NCI-H2107 treated with DMSO at 0.1 percent for 48 hours (cell line): Measurements from ENCODE around the gene SNX18.
"Not testable (repeated sequence)": the region's sequence is repeated elsewhere in the genome, so short reads cannot be mapped to it uniquely, and the experiment has no call there.

Experiments
- DNase-seq: peaks from one replicate; lab custom pipeline; 2025; ENCODE audit not compliant: unreplicated experiment; lab: John Stamatoyannopoulos, UW

Gene SNX18

DNA sequence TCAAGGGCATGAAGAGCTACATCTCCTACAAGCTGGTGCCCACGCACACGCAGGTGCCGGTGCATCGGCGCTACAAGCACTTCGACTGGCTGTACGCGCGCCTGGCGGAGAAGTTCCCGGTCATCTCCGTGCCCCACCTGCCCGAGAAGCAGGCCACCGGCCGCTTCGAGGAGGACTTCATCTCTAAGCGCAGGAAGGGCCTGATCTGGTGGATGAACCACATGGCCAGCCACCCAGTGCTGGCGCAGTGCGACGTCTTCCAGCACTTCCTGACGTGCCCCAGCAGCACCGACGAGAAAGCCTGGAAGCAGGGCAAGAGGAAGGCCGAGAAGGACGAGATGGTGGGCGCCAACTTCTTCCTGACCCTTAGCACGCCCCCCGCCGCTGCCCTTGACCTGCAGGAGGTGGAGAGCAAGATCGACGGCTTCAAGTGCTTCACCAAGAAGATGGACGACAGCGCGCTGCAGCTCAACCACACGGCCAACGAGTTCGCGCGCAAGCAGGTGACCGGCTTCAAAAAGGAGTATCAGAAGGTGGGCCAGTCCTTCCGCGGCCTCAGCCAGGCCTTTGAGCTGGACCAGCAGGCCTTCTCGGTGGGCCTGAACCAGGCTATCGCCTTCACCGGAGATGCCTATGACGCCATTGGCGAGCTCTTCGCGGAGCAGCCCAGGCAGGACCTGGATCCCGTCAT, 1.4 kb downstream of the SNX18 start:
- no peak for DNase-seq

DNA sequence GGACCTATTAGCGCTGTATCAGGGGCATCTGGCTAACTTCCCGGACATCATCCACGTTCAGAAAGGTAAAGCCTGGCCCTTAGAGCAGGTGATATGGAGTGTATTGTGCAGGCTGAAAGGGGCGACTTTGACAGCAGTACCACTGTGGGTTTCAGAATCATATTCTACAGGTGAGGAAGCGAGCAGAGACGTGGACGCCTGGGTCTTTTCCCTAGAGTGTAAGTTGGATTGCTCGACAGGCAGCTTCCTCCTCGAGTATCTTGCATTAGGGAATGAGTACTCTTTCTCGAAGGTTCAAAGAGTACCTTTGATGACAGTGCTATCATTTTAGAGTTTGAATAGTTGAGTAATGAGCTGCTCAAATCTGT, 1.9 kb downstream of the SNX18 start:
- DNase-seq: no peak

DNA sequence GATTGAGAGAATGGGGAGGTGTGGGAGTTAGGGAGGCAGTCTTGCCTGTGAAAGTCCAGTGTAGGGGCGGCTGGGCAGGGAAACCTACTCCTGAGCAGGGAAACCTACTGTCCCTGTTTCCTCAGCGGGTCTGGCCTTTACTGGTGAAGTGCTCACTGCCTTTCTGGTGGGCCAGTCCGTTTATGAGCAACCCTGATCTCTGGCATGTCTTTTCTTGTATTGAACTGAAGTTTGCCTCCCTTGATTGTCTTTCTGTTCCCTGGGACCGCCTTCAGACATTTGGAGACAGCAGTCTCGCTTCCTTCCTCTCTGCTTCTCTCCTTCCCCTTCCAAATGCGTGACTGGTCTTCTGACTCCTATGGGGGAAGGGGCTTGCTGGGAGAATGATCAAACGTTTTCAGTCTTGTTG, 2.9 kb downstream of the SNX18 start:
- DNase-seq: no peak

DNA sequence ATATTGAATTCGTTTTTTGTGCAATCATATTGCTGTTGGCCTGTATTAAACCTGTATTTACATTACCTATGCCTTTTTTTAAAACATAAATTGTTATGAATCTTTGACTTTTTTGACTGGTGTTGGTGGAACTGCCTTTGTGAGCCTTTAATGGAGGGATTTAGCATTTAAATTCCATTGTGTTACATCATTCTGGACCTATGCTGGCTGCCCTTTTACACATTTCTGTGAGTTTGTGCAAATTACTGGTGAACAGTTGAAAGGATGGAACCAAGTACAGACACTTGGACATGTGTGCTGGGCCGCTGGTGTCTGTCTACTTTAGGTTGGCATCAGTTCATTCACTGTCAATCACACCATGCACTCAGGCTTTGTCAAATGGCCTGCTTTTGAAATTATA, 3.4 kb downstream of the SNX18 start:
- DNase-seq: no peak

DNA sequence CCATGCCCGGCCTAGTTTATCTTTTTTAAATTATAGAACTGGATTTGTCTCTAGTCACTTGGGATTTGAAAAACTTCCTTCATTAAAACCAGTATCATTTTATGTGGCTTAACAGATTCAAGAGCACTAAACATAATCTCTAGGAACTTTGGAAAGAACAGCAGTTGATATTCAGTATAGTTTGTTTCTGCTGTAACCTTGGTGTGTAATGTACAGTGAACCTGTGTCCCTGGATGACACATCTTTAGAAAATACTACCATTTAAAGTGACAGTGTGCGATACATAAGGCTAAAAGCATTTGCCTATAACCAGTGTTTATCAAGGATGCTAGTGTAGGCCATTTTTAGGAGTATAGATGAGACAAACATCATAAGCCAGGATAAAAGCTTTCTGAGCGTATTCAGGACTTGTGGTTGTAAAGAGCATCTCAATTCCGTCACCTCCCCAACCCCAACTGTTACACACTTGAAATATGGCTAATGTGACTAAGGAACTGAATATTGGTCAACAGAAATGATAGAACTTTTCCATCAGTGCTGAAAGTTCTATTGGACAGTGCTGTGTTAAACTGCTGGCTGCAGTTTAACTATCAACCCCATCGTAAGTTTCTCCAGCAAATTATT, 4.4 kb downstream of the SNX18 start:
- no peak for DNase-seq

DNA sequence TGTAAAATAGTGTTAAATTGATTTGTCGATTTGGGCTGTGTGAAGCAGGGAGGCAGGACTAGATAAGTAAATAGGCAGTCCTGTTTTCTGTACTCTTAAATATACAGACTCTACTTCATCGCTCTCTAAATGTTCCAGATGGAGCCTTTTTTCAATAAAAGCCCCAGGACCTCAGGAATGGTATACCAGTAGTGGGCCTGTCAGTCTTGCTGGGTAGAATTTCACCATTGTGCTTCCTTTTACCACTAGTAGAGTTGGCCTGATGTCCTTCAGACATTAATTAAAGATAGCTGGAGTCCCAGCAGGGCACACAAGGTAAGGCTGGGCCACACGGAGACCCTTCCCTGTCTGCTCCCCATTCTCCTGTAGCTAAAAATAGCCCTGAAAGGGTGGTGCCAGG, 6.0 kb downstream of the SNX18 start:
- no peak for DNase-seq

DNA sequence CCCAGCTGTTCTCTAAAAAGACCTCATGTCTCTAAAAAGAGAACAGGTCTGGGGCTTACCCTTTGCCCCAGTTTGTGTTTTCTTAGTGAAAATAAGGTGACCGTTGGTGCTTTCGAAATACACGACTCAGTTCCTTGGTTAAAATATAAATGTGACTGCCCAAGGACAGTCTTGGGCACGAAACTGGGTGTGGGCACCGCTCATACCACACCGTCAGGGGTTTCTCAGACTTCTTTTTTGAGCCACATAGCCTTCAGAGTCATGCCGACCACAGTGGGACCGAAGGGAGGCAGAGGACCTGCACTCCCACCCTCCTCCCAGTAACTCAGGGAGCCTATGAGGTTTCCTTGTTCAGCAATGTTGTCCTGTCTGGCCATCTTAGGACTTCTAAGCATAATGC, 6.5 kb downstream of the SNX18 start:
- no peak for DNase-seq

DNA sequence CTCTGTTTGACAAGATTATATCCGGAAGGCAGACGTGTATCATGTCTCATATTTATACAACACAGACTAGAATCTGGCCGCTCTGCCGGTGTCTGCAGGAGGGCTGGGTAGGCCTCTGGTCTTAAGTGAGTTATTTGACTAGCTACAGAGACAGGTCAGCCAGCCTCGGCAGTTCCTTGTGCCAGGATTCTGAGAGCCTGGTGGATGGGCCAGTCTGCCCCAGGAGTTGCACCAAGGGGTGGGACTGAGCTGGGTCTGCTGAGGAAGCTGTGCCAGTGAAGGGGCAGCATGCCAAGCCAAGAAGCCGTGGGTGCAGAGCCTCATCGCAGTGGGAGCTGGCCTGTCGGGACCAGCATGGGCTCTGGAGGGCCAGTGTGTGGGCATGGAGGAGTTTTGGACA, 7.1 kb downstream of the SNX18 start:
- DNase-seq: no peak

DNA sequence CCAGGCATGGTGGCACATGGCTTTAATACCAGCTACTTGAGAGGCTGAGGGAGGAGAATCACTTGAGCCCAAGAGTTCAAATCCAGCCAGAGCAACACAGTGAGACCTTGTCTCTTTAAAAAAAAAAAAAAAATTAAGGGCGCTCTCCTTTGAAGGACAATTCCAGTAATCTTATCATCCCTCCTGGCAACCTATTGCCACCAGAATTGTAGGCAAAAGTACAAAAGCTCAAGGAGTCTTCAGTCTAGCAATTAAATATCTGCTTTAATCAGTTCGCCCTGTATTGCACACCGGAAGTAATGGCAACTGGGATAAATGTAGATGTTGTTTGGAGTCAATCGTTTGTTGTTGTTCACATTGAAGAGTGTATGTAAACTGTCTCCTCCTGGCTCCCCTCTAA, 7.7 kb downstream of the SNX18 start:
- DNase-seq: no peak

DNA sequence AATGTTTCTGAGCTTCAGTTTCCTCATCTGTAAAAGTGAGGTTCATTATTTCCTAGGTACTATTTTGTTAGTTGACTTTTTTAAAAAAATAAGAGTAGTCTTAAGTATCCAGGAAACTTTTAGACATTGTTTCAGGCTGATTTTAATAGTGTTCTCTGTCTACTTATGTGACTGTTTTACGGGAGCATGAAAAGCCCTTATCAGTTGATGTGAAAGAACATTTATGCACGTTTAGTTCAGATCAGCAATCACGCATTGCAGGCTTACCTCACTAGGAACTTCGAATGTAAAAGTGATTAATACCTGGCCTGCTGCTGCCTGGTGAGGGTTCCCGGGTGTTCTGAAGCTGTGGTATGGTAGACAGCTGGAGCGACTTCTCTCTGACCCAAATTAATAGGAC, 8.1 kb downstream of the SNX18 start:
- no peak for DNase-seq

DNA sequence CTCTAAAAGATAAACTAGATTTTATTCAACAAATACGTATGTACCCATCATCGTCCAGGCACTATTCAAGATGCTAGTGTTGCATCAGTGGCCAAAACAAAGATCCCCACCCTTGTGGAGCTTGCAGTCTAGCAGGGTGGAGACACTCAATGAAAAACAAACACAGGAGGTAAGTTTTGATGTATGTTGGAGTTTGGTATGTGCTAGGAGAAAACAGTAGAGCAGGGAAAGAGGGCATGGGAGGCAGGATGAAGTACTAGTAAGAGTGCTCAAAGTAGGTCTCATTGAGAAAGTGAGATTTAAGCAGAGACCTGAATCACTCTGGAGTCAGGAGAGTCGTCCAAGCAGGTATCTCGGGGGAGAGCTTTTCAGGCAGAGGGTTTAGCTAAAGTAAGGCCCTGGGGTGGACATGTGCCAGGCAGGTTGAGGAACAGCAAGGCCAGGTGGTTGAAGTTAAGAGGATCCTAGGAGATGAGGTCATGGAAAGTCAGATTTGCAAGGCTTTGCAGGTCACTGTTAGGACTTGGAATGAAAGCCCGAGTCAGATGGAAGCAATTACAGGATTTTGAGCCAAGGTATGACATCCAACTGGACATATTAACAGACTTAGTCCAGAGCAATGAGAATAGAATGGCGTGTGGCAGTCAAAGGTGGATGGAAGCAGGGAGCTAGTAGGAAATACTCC, 9.2 kb downstream of the SNX18 start:
- DNase-seq: no peak

DNA sequence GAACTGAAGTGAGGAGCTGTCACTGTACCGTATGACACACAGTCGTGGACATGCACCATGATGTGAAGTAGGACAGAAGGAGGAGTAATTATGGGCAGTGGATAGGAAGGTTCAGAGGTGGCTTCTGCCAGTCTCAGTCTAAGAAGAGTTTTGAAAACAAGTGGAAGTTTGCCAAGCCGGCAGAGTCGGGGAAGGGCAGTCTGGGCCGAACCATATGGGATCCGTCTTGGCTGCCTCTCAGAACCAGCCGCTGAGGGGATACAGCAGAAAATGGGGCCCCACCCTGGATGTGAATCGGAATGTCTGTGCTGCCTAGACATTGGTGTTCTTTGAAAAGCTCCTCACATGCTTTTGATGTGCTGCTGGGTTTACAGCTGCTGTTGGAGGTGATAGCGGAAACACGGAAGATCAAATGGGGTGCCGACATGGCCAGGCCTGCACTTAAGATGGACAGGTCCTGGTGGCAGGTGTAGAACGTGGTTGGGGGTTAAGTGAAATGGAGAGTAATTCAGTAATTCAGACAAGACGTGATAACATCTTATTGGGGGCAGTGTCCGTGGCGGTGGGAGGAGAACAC, 11.2 kb downstream of the SNX18 start:
- no peak for DNase-seq

DNA sequence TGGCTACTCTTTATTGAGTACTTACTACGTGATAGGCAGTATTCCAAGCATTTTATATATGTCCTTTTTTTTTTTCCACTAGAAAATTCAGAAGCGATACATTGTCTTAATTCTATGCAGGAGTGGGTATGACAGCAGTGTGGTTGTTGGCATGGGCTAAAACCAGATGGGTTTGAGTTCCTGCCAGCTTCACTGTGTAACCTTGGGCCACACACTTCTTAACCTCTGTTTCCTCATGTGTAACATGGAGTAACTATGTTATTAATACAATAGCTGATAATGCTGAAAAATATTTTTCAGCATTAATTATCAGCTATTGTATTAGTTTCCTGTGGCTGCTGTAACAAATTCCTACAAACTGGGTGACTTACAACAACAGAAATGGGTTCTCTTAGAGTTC, 12.0 kb downstream of the SNX18 start:
- DNase-seq: no peak

DNA sequence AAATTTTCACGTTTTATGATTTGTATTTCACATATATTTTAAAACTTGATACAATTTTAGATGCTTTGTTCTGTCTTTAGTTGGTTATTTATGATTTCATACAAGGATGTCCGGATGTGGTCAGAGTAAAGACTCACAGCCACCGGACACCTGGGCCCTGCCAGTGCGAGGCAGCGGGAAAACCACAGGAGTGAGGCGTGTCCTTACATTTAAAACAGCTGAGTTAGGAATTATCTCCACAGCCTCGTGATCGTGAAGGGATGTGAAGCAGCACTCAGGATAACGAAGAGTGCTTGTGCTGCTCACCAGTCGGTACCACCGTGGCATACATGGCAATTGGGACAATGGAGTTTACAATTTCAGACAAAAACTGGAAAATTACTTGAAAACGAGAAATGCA, 14.0 kb downstream of the SNX18 start:
- no peak for DNase-seq

DNA sequence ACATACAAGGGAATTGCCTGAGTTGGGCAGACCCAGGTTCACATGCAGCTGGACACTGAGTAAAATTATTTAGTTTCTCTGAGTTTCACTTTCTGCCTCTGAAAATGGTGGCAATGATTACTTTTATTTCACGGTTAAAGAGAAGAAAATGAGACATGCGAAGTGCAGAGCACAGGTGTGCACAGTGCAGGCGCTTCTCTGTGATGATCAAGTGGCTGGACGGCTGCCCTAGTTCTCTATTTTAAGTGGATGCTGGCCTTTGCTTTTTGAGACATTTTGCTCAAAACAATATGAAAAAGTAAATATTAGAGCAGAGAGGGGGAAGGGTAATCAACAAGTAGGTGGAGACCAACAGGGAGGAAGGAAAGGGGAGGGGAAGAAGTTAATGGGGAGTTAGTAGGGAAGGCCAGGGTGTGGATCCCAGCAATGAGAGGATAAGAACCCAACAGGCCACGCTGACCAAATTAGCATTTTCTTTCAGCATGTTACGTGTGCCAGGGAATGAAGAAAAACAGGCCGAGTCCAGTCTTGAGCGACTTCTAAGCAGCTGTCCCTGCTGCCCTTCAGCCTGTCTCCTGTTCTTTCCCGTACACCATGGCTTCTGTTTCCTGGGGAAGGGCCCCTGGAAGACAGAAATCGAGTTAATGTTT, 16.1 kb downstream of the SNX18 start:
- DNase-seq: no peak

DNA sequence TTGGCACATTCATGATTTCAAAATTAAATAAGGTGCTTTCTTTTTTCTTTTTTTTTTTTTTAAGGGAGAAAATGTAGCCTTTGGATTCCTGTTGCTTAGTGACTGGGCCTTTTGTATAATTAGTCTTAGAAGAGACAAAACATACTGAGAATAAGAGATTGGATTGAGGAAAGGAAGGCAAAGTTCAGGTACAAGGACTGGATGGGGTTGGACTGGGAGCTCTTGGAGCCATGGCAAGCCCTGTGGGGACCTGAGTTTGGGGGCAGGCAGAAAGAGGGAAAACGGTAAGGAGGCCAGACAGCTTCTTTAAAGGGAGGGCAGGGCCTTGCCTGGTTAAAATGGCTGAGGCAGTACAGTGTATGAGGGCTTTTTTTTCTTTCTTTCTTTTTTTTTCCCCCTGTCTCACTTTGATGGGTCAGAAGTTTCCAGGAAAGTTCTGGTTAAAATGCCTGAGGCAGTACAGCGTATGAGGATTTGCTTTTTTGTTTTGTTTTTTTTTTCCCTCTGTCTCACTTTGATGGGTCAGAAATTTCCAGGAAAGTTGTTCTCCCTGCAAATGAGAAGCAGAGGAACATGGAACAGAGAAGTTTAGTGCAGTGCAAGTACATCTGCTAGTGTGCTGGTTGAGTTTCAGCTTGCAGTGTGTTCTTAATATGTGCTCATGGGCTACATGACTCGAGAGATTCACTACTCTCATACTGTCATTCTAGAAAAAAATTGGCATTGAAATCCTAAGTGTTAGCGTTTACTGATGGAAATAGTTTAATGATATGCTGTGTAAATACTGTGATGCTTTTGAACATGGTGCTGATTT, 16.8 kb downstream of the SNX18 start:
- DNase-seq: no peak

DNA sequence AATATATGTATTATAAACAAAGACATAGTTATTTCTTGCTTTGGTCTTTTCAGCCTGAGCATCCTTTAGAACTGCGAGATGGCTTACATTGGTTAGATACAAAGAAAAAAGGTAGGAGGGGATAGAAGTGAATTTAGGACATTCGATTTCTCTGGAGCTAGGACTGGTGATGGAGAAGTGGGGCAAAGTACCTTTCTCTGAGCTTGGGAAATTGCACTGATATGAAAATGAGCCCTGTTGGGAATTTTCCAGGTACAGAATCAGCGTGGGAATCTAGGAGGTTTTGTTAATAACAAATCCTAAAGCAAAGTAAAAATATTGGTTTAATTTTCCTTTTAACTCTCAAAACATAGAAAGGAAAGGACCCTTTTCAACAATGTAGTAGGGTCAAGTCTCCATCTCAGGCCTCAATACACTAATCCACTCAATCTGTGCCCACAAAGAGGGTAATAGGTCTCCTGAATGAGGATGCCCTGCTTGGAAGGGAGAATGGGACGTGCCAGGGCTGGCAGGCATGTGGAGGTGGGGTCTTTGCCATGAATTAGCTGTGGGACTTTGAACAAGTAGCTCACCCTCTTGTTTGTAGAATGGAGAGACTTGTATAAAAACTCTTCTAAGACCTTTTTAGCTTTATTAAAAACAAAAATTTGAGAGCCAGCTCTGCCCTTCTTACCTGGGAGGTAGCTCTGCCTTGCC, 17.7 kb downstream of the SNX18 start:
- DNase-seq: no peak

DNA sequence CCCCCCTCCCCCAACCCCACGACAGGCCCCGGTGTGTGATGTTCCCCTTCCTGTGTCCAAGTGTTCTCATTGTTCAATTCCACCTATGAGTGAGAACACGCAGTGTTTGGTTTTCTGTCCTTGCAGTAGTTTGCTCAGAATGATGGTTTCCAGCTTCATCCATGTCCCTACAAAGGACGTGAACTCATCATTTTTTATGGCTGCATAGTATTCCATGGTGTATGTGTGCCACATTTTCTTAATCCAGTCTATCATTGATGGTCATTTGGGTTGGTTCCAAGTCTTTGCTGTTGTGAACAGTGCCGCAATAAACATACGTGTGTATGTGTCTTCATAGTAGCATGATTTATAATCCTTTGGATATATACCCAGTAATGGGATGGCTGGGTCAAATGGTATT, 18.8 kb downstream of the SNX18 start:
- DNase-seq: not testable (repeated sequence)

DNA sequence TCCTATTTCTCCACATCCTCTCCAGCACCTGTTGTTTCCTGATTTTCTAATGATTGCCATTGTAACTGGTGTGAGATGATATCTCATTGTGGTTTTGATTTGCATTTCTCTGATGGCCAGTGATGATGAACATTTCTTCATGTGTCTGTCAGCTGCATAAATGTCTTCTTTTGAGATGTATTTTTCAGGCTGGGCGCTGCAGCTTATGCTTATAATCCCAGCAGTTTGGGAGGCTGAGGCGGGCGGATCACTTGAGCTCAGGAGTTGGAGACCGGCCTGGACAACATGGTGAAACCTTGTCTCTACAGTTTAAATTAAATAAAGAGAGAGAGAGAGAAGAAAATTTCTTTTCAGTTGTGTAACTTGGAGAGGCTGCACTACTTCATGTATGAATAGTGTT, 19.3 kb downstream of the SNX18 start:
- DNase-seq: not testable (repeated sequence)

DNA sequence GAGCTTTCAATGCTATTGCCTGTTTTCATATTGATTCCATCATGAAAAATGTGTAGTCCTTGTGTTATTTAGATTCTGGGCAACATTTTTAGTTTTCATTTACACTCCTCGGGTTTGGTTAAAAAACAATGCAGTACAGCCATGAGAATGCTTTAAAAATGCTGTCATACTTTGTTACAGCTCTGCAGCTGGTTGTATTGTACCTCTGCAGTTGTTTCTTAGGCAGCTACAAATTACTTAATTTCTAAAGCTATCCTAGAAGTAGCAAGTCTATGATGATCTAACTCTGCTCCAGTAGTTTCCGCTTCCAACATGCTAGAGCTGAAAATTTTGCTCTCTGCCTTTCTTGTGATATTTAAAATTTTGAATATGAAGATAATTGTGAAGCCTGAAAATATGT, 20.2 kb downstream of the SNX18 start:
- peak; percentile 66 for DNase-seq
